GM12875 (cell line): ENCODE measurements around the gene RAI2.

Experiments
- H3K4me3 ChIP-seq: one replicate; pipeline ENCODE4 v1.5.1; 2011; ENCODE audit warnings: low read depth, low read length, control low read depth
- TF ChIP-seq, protein P1 (sequence below): IDR thresholded peaks from 2 replicates; pipeline ENCODE4 v1.5.1; 2011; ENCODE audit warnings: low read depth, mild to moderate bottlenecking, control low read depth, inconsistent platforms, low read length, moderate library complexity, borderline replicate concordance; ENCODE audit not compliant: insufficient read depth

RAI2 gene

DNA sequence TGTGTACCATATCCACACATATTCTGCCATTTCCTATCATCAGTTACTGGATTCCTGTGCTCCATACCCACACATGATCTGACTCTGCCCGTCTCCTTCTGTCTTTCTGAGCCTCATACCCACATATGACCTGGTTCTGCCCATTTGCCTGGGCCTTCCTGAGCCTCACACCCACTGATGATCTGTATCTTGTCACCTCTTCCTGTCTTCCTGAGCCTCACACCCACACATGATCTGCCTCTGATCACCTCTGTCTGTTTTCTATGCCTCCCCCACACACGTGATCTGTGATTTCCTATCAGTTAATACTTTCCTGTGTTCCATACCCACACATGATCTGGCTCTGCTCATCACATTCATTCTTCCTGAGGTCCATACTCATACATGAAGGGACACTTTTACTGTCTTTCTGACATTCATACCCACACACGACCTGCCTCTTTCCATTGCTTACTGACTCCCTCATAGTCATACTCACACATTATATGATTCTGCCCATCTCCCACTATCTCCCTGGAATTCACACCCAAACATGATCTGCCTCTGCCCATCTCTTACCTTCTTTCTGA, 91.3 kb downstream of the RAI2 start:
- H3K4me3 ChIP-seq = no peak overlapping the region
- TF ChIP-seq, protein P1, sequence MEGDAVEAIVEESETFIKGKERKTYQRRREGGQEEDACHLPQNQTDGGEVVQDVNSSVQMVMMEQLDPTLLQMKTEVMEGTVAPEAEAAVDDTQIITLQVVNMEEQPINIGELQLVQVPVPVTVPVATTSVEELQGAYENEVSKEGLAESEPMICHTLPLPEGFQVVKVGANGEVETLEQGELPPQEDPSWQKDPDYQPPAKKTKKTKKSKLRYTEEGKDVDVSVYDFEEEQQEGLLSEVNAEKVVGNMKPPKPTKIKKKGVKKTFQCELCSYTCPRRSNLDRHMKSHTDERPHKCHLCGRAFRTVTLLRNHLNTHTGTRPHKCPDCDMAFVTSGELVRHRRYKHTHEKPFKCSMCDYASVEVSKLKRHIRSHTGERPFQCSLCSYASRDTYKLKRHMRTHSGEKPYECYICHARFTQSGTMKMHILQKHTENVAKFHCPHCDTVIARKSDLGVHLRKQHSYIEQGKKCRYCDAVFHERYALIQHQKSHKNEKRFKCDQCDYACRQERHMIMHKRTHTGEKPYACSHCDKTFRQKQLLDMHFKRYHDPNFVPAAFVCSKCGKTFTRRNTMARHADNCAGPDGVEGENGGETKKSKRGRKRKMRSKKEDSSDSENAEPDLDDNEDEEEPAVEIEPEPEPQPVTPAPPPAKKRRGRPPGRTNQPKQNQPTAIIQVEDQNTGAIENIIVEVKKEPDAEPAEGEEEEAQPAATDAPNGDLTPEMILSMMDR = no peak

GRCh38 chrX:17768997-17769396, 92.1 kb downstream of the RAI2 start:
- TF ChIP-seq, protein P1 = no peak
- H3K4me3 ChIP-seq = no peak overlapping the region

DNA sequence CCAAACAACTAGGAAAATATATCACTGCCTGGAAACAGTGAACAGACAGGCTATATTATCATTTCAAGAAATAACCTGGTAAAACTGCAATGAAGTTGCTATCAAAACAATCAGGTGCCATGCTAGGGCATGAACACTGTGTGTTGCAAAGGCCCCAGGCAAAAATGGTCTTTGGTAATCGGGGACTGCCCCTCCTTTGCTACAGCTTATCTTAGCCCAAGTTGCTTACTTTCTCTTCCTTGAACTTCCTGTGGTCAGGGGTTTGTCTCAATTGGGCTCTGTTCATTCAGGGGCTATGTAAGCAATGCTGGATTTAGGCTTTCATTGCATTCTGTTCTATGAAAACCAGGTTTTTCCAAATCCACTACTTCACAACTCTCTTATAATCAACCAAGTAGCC, 93.4 kb downstream of the RAI2 start:
- TF ChIP-seq, protein P1 = no peak
- H3K4me3 ChIP-seq = no peak overlapping the region

DNA sequence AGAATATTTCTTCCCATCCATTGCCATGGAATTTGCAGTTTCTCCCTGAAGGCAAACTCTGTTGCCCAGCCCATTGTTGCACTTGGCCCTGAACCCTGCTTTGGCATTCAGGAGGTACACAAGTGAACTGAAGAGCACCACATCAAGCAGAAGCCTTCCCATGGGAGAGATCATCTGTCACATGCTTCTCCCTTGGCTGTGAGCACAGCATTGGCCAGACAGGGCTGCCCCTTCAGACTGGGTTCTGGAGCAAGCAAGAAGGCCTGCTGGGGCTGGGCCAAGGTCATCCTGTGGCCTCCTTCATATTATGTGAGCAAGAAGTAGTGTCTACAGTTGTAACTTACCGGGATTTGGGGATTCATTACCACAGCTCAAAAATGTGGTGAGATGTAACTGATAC, 101.1 kb downstream of the RAI2 start:
- TF ChIP-seq, protein P1 = no peak
- H3K4me3 ChIP-seq = no peak overlapping the region

DNA sequence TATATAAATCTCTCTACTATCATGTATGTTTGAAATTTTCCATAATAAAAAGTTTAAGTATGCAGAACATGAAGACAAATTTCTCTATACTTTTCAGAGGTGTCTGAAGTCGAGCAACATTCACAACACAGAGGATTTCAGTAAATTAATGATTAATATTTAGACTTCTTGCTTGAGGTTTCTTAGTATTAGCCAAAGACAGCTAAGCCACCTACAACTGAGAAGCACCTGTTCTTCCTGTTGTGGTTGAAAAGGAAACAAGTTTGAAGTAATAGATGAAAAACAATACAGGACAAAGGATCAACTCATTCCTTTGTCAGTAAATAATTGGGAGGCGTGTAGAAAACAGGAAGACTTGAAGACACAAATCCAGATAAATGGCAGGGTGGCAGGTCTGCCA, 102.7 kb downstream of the RAI2 start:
- H3K4me3 ChIP-seq = no peak overlapping the region
- TF ChIP-seq, protein P1 = no peak

DNA sequence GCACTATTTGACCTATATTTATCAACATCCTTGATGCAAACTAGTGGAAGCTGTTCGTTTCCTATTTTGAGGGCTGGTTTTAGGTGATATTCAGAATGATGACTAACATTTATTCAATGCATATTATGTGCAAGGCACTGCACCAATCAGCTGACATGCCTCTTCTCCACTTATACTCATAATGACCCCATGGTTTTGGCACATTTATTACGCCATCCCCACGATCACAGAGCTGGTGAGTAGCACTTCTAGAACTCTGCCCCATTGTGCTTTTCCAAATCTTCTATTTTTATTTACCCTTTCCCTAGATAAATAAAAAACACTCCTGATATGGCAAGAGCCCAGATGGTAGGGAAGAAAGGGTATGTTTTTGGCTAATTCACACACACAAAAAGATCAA, 110.7 kb downstream of the RAI2 start:
- H3K4me3 ChIP-seq = no peak overlapping the region
- TF ChIP-seq, protein P1 = no peak
